GM19043 (cell line): ENCODE measurements around the gene RGL1.

Experiments used
- ATAC-seq: cut with Tn5 transposase; IDR thresholded peaks from one replicate; pipeline ENCODE4 v1.9.1; 2021; ENCODE audit warnings: low read depth; ENCODE audit not compliant: unreplicated experiment

The RGL1 gene

GRCh38 chr1:183910845-183911244 lies 105.9 kb downstream of the RGL1 start:
- peak; percentile 14 for ATAC-seq

DNA sequence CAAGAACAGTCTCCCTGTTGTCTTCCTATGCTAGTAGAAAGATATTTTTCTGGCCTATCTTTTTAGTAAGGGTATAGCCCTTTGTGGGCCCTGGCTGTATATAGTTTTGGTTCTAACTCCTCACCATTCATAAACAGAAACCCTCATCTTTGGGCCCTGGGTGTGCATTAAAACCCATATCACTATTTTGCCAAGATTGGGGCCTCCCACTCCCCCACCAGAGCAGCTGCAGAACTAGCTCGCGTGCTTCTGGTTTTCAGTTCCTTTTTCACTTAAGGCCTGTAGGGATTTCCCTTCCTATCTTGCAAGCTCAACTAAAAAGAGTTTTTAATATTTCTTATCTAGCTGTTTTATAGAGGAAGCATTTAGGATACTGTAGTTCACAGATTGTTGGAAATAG lies 106.4 kb downstream of the RGL1 start:
- ATAC-seq, result peak; percentile 71

DNA sequence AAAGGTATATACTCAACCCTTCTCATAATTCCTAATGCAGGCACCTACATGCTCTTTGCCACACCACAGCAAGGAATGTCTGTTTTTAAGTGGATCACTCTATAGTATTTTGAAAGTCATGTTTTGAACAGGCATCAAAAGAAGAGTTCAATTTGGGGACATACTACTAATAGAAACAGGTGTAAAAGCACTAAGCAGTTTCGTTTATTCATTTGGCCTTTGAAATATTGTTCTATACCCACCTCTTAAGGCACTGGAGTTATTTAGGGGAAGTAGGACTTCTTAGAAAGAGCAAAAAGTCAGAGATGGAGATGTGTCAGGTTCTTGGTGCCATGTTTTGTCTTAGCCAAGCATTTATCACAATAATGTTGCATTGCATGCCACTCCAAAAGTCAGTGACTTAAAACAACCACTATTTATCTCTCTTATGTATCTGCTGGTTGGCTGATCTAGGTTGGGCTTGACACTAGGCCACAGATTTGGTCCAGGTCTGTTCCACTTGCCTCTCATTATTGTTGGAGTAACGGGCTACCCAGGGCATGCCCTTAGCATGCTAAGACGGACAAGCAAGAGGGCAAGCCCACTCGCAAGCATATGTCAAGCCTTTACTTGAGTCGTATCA lies 107.5 kb downstream of the RGL1 start:
- ATAC-seq, result peak; percentile 58

DNA sequence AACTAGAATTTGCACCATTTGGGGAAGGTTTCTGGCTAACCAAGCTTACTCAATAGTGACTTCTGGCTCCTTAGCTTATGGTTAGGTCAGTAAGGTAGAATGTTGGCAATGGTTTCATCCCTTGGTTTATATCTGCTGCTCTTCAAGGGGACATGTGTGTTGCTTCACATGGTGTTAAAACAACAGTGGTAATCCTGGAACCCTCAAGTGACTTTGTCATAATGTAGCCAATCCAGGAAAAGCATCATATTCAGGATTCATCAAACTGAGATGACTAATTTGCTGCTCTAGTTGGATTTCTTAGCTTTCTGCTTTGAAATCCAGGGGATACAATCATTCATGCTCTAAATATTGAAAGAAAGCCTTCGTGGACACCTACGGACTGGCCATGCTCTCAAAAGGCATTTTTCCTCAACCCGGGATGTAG lies 108.7 kb downstream of the RGL1 start:
- ATAC-seq, result no peak

- no peak for ATAC-seq
Measured at GRCh38 chr1:183914276-183914675, 109.4 kb downstream of the RGL1 start.

DNA sequence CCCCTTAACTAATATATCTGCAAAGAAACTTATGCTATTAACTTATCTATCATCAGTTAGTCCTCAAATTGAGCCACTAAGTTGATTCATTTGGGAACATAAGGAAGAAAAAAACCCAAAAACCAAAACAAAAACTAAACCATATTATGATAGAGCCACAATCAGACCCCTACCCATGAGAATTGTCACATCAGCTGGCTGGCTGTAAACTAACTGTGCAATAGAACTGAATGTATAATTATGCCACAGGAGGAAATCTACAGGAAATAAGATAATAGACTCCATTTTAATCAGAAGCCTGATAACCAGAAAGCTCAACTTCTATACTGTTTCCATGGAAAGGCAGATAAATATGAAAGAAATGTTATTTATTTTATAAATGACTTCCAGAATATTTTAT lies 110.0 kb downstream of the RGL1 start:
- no peak for ATAC-seq

DNA sequence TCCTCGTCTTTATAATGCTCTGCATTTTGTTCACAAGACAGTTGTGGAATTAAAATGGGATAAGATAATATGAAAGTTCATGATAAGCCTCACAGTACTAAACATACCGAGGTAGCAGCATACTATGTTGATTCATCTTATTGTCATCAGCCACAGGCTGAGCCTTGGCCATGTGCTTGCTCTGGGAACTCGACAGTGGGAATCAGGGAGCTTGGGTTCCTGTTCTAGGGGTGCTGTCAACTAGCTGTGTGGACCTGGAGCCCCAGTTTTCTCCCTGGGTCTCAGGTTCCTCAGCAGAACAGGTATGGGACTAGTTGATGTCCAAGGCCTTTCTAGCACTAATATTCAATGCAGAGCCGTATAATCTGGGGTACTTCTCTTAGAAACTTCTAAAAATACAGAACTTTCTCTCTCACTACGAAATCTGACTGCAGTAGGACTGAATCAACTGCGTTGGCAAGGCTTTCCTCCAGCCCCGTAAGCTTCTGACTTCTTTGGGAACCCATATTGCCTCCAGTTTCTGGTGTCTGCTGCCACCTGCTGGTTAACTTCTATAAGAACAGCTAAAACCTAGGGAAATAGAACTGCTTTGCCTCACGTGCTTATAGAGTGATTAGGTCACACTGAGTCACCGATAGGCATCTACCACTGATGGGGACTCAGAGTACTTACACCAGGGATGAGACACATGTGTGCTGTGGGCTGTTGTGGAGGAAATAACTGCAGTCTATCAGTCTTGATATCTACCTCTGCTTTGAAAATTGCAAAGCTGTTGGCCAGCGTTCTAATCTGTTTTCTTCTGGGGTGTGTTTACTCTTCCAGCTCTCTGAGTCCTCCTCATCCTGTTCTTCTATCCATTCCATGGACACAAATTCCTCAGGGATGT lies 110.9 kb downstream of the RGL1 start:
- peak; percentile 30 for ATAC-seq

GRCh38 chr1:183916574-183916973 lies 111.7 kb downstream of the RGL1 start:
- ATAC-seq, result no peak

GRCh38 chr1:183918589-183918988 lies 113.7 kb downstream of the RGL1 start:
- no peak for ATAC-seq

DNA sequence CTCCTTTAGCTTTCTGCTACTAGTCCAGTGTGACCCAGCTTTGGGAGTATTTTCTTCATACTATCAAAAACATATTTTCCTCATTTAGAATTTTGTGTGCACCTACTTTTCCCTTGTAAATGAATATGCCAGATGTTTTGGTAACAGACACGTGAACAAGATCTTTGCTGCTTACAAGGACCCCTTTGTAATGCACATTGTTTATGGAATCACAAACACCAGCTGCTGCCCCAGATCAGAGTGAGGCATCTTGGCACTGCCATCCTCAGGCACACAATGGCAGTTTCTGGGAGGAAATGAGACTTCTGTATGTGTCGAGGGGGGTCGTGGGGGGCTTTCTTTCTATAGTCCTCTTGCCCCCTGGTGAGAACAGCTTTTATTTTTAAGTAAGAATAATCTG lies 115.7 kb downstream of the RGL1 start:
- no peak for ATAC-seq

GRCh38 chr1:183922197-183922596 lies 117.3 kb downstream of the RGL1 start:
- no peak for ATAC-seq

- ATAC-seq, result no peak
Measured at GRCh38 chr1:183925947-183926346, 121.0 kb downstream of the RGL1 start.

DNA sequence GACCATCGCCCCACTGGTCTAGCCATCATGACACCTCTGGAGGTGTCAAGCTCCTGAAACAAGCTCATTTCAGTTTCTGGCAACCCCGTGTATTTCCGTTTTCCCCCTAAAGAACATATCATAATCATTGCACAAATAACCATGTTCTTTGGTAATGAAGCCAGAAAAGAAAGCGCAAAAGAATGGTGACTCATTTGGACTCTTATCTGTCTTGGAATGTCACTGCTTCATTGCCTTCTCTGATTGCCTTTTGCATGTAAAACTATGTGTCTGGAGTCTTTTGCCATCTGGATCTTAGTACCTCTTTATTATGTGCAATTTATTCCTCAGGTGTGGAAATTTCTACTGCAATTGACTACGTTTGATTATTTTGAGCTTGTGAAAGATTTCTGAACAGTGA lies 122.1 kb downstream of the RGL1 start:
- ATAC-seq, result no peak

GRCh38 chr1:183931646-183932271 lies 126.8 kb downstream of the RGL1 start:
- ATAC-seq, result no peak

GRCh38 chr1:183932412-183932811 lies 127.5 kb downstream of the RGL1 start:
- ATAC-seq, result no peak

GRCh38 chr1:183933528-183934179 lies 128.7 kb downstream of the RGL1 start:
- ATAC-seq, result no peak

GRCh38 chr1:183934314-183934713 lies 129.4 kb downstream of the RGL1 start:
- ATAC-seq, result no peak

GRCh38 chr1:183936009-183936408 lies 131.1 kb downstream of the RGL1 start:
- no peak for ATAC-seq

- no peak for ATAC-seq
Measured at GRCh38 chr1:183936791-183937190, 131.9 kb downstream of the RGL1 start.

GRCh38 chr1:183937611-183938010 lies 132.7 kb downstream of the RGL1 start:
- ATAC-seq, result no peak

- no peak for ATAC-seq
Measured at GRCh38 chr1:183941001-183941400, 136.1 kb downstream of the RGL1 start.
